ENCODE results near the gene RRM2.

RRM2 gene

DNA sequence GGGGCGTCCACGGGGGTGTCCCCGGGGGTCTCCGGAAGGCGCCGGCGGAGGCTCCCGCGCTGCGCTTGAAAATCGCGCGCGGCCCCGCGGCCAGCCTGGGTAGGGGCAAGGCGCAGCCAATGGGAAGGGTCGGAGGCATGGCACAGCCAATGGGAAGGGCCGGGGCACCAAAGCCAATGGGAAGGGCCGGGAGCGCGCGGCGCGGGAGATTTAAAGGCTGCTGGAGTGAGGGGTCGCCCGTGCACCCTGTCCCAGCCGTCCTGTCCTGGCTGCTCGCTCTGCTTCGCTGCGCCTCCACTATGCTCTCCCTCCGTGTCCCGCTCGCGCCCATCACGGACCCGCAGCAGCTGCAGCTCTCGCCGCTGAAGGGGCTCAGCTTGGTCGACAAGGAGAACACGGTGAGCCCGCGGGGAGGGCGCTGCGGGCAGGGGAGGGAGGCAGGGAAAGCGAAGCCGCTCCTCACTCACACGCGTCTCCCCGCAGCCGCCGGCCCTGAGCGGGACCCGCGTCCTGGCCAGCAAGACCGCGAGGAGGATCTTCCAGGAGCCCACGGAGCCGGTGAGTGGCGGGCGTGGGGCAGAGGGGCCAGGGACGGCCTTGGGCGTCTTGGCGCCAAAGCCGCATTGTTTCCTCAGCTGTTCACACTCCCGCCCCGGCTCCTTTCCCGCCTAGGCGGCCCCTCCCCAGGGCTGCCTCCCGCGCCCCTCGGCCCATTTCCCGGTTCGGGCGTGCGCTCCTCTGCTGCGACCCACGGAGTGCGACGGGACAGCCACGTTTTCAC, at the start of gene RRM2:
TSS of gene RRM2 (plus strand) at position 240 of the 781 bp plus-strand sequence. CDS start at position 300, 60 bp downstream.
- DNase-seq (ENCODE audit: low read depth in 3 of 3) = peak; percentile 83 to 96 (median 94)

DNA sequence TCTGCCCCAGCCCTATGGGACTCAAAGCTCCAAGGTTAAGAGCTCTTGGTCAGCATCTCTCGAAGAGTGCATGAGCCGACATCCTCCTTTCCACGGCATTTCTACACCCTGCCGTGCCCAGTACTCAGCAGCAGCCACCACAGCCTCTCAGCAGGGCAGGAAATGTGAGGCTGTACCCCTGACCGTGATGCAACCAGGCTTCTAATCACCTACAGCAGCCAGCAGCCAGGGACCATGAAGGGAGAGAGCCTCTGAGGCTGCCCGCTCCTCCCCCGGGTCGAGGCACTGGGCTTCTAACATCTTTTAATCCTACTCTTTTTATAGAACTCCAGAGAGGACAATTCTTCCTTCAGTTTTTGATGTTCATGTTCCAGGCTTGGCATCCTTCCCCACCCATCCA, 48.8 kb upstream of the RRM2 start:
- no peak for DNase-seq (ENCODE audit: low read depth in 3 of 3)

DNA sequence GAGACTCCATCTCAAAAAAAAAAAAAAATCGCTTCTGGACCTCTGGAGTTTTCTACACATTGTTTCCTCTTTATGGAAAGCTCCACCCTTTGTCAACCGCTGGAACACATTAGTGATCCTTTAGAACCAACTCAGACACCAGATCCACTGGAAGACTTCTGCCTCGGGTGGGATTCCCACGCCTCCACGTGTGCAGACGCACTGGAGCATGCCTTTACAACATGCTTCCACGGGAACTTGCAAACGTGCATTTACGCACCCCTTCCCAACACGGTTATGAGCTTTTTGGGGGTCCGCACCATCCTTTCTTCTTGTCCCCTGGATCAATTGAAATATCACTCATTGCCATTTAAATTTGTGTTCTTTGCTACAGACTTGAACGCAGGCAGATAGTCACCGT, 47.4 kb upstream of the RRM2 start:
- no peak for DNase-seq (ENCODE audit: low read depth in 3 of 3)

DNA sequence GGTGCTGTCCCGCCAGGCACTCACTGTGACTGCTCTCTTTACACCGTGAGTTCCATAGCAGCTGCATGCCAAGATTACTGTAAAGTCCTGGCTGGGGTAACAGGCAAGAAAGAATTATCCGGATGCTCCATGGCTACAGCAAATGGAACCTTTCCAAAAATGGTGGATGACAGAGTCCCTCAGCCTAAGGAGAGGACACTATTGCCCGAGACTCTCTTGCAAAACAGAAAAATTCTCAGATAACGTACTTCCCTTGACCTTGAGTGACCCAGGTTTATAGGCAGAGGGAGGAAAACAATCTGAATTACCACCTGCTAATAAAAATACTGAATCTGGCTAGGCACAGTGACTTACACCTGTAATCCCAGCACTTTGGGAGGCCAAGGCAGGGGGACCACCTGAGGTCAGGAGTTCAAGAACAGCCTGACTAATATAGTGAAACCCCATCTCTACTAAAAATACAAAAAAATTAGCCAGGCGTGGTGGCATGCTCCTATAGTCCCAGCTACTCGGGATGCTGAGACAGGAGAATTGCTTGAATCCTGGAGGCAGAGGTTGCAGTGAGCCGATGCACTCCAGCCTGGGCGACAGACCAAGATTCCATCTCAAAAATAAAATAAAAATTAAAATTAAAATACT, 46.8 kb upstream of the RRM2 start:
- DNase-seq (ENCODE audit: low read depth in 3 of 3) = no peak

DNA sequence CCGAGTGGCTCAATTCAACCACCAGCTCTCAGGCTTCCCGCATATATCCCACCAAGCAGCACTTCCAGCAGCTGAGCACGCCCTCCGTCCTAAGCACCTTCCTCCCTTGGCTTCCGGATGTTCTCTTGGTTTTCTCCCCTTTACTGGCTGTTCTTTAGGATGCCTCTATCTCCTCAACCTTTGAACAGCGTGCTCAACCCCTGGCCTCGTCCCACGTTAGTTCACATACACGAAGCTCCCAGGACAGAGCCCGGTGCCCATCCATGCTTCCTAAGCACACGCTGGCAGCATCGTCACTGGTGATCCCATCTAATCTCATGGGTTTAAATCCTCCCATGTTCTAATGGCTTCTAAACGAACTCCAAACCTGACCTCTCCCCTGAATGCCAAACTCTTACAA, 46.0 kb upstream of the RRM2 start:
- no peak for DNase-seq (ENCODE audit: low read depth in 3 of 3)

DNA sequence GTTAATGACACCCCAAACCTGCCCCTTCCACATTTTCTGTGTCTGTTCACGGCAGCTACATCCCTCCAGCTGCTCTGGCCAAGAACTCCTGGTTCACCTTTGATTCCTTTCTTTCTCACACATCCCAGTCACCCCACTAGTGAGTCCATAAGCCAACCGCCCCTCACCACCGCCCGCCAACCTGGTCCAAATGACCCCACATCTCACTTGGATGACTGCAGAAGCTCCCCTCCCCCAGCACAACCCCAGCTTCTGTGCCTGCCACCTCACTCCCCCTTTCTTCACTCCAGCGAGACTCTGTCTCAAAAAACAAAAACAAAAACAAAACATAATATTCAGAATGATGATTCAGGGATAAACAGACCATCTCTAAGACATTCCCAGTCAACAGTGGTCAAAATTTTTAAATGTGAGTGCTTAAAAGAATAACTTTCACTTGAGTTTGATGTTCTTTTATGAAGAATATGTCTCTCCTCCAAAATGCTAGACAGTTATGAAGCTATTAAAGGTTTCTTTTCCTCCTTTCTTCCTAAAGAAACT, 45.5 kb upstream of the RRM2 start:
- DNase-seq (ENCODE audit: low read depth in 3 of 3) = no peak

DNA sequence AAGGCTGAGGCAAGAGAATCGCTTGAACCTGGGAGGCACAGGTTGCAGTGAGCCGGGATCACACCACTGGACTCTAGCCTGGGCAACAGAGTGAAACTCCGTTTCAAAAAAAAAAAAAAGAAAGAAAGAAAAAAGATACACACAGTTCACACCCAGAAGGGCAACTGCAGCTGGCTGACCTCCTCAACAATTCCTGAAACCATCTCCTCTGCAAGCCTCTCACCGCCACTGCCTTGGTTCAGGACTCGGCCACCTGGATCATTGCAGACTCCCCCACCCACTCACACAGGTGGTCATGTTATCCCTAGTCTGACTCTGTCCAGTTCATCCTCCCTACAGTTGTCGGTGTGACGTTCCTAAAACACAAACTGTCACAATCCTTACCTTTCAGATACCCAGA, 44.5 kb upstream of the RRM2 start:
- no peak for DNase-seq (ENCODE audit: low read depth in 3 of 3)

DNA sequence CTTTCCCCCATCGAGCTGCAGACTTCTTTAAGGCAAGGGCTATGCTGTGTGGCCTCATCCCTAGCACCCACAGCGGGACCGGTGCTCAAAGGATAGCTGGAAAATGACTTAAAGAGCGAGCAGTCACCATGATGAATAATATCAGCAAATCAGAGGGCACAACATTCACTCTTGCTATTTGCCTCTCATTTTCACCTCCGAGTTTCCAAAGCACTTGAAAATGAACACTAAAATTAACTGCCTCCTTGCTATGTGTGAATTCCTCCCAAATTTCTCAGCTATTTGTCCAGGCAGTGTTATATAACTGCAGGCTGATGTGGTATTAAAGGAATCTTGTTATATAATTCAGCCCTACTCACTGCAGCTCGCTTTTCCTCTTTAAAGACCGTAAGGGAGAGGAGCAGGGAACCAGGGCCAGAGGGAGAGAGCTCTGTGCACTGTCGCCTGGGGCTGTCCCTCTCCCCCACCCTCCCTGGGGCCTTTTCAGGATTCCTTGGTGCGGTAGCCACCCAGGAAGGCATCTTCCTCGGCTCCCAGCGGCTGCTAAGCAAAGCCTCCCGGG, 43.8 kb upstream of the RRM2 start:
- no peak for DNase-seq (ENCODE audit: low read depth in 3 of 3)

DNA sequence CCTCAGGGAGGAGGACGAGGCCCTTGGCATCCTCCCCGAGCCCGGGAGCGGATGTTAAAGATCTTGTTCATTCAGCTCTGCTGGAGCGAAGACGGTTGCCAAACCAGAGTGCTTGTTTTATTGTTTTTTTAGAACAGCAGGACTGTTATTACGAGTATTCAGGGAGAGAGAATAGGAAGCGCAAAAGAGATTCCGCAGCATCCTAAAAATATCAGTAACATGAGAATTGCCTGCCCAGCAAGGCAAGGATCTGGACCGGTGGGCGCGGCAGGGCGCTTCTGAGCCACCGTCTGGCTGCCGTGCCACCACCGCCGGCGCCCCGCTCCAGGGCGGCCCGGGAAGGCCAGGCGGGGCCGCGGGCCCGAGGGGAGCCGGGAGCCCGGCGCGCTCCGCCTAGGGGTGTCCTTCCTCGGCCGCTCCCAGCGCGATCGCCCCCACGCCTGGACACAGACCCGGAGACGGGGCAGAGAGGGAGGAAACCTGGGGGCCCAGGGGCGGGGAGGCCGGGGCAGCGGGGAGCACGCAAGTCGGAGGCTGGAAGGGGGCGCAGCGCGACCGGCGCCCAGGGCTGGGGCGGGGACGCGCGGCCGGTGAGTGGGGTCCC, 43.2 kb upstream of the RRM2 start:
- DNase-seq (ENCODE audit: low read depth in 3 of 3) = no peak

DNA sequence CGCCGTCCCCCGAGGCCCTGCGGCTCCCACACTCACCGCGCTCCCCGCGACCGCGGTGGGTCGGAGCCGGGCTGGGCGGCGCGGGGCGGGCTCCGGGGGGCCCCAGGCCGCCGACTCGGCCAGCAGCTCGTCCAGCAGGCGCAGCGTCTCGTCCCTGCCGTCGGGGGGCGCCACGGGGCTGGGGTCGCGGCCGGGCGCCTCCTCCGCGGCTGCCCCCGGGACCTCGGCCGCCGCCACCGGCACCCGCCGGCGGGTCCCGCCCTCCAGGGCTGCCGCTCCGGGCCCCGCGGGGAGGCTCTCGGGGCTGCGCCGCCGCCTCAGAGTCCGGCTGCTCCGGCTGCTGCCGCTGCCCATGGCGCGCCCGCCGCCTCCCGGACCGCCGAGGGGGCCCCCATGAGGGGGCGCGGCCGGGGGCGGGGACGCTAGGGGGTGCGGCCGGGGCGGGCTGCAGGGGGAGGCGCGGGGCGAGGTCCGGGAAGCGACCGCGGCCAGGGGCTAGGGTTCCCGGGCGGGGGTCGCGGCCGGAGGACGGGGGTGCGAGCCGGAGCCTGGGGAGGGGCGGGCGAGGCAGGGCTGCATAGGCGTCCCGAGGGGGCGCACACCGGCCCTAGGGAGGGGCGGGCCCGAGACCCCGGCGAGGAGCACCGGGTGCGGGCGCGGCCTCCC, 42.5 kb upstream of the RRM2 start, which contains the start of gene CYS1:
TSS of gene CYS1 (minus strand) at position 542 of the 666 bp plus-strand sequence. CDS start at position 354, 188 bp downstream.
- no peak for DNase-seq (ENCODE audit: low read depth in 3 of 3)

DNA sequence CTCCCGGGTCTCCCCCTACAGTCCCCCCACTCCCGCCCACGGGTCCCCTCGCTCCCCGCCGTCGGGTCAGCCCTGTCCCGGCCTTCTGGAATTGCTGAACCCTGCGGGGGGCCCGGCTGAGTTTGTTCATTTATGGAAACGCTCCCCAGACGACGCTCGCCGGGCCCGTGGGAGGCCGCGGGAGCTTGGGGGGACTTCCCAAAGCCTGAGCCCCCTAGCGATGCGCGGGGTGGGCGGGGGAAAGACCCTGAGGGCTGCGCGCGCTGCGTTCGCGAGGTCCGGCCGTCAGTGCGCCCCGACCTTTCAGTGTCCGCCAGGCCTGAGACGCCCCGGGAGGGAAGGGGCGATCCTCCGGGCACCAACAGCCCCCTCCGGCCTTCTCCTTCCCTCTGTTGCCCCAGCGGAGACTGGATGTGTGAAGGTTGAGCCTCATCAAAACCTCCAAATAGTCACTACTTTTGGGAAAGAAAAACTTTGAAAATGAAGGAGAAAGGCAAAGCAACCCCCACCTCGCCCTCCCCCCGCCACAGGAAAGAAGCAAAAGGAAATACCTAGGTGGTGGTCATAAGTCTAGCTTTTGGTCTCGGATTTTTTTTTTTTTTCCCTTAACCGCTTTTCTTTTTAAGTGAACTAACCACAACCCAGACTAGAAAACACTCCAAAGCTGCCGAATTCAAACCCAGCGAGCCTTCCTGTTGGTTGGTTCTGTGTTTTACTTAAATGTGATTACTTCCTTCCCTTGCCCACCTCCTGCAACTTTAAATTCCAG, 41.8 kb upstream of the RRM2 start:
- no peak for DNase-seq (ENCODE audit: low read depth in 3 of 3)

DNA sequence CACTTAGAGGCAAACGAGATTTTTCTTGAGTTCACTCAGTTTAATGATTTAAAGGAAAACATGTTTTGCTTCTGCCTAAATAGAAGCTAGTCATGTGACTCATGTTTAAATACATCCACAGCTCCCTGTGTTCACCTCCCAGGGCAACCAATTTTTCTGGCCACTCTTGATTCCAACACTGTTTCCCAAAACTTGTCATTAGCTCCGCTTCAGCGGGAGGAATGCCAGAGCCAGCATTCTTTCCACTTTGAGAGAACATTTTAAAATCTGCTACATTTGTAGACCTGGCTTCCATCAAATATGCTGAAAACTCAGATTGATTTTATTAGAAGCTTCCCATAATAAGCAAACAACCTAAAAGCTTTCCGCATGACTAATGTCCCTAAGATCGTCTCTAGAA, 39.5 kb upstream of the RRM2 start:
- no peak for DNase-seq (ENCODE audit: low read depth in 3 of 3)

DNA sequence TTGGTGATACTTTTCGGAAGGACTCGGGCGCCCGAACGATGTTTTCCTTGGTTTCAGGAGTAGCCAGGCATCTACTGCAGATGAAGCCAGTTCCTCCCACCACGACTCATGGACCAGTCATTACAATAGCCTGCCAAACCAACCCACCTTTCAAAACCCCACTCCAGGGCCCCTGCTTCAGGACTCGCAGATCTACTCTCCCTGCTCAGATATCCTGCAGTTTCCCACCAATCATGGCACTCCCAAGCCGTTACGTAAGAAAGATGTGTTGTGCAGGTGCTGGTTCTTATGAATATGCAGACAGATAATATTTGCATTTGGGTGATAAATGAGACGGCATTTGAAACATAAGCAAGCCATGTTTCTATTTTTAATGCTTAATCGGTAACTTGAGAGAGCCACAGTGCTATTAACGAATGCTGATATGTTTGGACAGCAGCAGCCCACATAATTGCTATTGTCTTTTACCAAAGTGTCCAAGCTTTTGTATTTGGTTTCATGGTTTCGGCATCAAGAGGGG, 38.8 kb upstream of the RRM2 start:
- DNase-seq (ENCODE audit: low read depth in 3 of 3) = no peak

DNA sequence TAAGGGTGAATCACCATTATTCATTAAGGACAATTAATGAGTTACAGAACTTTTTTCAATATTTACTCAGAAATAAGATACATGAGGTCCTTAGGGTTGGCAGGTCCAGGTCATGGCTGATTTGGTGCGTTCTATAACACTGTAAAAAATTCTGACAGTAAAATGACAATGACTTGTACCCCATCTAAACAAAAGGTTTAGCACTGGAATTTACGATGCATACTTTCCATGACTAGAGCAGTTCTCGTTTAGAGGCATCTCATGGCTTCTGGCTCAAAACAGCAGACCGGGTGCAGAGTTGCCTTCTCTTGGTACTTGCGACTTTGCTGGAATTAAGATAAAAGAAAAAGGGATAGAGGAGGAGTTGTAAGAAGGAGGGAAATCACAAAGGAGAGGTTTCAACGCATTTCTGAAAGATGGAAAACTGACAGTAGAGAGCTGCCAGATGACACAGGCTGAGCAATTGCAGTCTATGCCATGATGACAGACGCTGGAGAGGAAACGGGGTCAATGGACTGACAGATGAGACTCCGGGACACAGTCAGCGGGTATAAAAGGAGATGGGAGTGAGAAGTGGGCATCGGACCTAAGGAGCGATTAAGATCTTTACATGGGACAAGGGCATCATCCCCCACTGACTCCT, 38.2 kb upstream of the RRM2 start:
- no peak for DNase-seq (ENCODE audit: low read depth in 3 of 3)

DNA sequence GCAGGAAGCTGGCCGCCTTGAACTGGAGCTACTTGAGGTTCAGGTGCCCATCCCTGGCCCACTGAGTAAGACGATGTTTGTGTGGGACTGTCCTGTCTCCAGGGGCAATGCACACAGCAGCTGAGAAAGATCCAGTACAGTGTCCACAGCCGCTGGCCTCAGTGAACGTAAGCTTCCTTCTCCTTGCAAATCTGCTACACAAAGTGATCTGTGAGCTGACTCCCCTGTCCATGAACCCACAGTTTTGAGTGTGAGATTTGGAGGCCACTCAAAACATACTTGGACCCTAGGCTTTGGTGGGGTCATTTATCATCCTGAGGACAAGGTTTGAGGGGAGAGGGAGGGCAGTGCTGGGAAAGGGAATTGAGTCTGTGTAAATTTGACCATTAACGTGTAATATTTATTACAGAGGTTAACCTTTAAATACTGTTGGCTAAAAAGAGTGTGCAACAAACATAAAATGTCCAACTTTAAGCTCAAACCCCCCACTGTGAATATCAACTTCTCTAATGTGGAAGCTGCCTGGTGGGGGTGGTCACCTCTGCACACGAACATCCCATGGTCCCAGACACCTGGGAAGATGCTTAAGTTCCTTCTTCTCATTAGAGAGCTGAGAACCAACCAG, 37.4 kb upstream of the RRM2 start:
- DNase-seq (ENCODE audit: low read depth in 3 of 3) = no peak

DNA sequence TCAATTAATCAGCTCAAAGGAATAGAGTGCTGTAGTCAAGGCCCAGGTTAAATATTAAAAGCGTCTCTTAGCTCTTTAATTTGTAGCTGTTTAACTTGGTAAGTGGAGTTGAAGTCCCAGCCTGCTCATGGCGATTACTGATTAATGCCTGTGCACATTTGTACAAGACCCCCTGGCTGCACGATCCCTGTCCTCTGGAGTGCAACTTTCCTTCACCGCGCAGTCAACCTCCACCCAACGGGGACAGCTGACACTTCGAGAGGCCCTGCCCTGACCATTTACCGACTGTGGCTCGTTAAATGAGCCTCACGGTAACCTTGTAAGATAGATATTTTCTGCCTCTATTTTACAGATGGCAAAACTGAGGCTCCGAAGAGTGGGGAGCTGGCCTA, 36.9 kb upstream of the RRM2 start:
- no peak for DNase-seq (ENCODE audit: low read depth in 3 of 3)

DNA sequence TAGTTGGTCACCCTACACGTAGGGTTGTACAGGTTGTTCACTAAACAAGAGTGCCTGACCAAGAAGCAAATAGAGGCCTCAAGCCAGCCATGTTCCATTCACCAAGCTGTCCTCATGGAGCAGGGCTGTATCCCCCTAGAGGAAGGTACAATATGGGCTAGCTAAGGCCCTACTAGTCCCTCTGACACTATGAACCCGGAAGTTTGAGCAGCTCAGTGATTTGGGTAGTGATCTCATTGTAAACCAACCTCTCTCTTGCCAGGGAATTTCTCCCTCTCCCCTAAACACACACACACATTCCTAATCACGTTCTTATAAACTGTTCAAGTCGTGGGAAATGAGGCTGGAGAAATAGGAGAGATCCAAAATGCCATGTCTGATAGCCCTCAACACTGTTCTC, 35.6 kb upstream of the RRM2 start:
- DNase-seq (ENCODE audit: low read depth in 3 of 3) = no peak

DNA sequence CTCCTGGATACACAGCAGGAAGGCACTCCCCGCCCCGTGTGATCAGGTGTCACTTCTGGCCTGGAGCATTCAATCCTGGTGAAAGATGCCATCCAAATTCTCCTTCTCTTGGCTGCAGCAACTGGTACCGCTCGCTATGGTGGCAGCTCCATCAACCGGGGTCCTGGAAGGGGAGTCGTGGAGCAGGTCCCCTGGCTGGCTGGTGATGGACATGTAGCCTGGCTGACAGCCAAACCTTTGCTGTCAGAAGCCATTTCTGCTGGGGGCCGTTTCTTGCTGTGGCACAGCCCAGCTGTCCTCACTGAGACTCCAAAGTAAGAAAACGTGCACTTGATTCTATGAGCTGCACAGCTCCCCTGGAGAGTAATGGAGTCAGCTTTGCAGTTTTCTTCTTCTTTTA, 35.2 kb upstream of the RRM2 start:
- DNase-seq (ENCODE audit: low read depth in 3 of 3) = no peak

DNA sequence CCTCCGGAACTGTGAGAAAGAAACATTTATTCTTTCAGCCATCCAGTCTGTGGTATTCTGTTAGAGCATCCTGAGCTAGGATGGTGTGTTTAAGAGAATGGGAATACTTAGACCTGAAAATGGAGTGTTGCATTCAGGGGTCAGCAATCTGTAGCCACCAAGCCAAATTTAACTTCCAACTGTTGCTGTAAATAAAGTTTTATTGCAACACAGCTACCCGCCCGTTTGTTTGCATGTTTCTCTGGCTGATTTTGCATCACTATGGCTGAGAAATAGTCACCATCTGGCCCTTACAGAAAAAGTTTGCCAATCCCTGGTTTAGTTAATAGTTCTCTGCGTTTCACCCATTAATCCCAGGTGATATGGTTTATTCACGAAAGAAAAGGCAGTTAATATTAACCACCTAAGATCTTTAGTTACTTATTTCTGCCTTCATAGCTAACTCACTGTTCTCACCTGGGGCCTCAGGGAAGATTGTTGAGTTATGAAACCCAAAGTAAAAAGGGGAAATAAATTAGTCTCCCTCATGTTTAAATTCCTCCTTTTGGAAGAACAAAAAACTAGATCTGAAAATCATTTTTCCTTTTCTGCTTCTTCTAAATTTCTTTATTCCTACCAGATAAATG, 32.9 kb upstream of the RRM2 start:
- no peak for DNase-seq (ENCODE audit: low read depth in 3 of 3)

Measured in stimulated activated CD4-positive, alpha-beta T cell treated with anti-CD3 and anti-CD28 coated beads, TNF-alpha, amount 100 ng/mL, for 48 hours (primary cell).